ENCODE data around the gene ZIK1. TPM values are rescaled to one million over a fixed set of nuclear protein-coding genes. Genes with fewer than 3 reads are reported as not detected.

ZIK1 gene
- total RNA-seq, 2 donors from 2014 or later = 5.4 to 29.2 TPM

DNA sequence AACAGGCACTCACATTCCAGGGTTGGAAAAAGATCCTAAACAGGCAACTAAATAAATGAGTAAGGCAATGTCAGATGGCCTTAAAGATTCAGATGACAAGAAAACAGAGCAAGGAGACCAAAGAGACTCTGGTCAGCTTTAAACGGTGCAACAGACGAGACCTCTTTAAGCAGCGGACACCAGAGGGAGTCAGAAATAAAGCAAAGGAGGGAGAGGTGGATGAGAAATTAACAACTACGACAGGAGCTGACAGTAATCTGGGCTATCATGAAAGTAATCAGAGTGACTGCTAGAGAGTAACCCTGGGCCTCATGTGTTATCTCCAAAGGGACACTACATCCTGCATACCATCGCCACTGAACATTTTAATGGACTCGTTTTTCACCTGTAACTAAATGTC is 25.4 kb upstream of the ZIK1 start:
- Histone ChIP-seq H3K9me3 (peaks cover 23% of the 10 kb centered on the region), H3K27me3 (replicated peaks; ENCODE audit: insufficient read depth) (no peaks in the 10 kb centered on the region), H3K4me1 (ENCODE audit: control insufficient read depth in 1 of 2, low read depth in 2 of 2) (peaks cover 5 to 20% of the 10 kb centered on the region in 2 donors), H3K4me3 (peak overlapping the region; percentile 74), H3K36me3 (peaks cover 30% of the 10 kb centered on the region), H3K27ac (no peak overlapping the region)
- TF ChIP-seq, protein P1, sequence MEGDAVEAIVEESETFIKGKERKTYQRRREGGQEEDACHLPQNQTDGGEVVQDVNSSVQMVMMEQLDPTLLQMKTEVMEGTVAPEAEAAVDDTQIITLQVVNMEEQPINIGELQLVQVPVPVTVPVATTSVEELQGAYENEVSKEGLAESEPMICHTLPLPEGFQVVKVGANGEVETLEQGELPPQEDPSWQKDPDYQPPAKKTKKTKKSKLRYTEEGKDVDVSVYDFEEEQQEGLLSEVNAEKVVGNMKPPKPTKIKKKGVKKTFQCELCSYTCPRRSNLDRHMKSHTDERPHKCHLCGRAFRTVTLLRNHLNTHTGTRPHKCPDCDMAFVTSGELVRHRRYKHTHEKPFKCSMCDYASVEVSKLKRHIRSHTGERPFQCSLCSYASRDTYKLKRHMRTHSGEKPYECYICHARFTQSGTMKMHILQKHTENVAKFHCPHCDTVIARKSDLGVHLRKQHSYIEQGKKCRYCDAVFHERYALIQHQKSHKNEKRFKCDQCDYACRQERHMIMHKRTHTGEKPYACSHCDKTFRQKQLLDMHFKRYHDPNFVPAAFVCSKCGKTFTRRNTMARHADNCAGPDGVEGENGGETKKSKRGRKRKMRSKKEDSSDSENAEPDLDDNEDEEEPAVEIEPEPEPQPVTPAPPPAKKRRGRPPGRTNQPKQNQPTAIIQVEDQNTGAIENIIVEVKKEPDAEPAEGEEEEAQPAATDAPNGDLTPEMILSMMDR (IDR thresholded peaks at IDR 0.05) = no peak
- ATAC-seq (ENCODE audit: insufficient number of reproducible peaks, low FRiP score, low read depth) = no peak
- no peak for DNase-seq (ENCODE audit: low spot score)

DNA sequence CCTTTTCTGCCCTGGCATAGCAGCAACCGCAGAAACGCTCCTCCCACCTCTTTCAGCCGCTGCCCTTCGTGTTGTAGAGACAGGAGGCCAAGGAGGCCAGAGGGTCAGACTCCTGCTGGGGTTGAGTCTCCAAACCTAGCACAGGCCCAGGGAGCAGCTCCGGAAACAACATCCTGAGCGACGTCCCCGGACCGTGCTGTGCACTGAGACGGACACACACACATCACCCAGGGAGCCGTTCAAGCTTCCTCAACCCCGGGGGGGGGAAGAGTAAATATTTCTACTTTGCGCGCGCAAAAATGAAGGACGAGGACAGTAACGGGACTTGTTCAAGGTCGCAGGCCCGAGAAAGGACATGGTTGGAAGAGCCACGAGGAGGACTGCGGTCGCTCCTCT is 24.9 kb upstream of the ZIK1 start:
- H3K4me3 ChIP-seq = peak overlapping the region; percentile 74
- H3K36me3 ChIP-seq = peaks cover 25% of the 10 kb centered on the region
- no peak for ATAC-seq (ENCODE audit: insufficient number of reproducible peaks, low FRiP score, low read depth)
- TF ChIP-seq, protein P1 (IDR thresholded peaks at IDR 0.05) = no peak
- no peak overlapping the region for H3K27ac ChIP-seq
- no peaks in the 10 kb centered on the region for H3K27me3 ChIP-seq (replicated peaks; ENCODE audit: insufficient read depth)
- peaks cover 5 to 20% of the 10 kb centered on the region in 2 donors for H3K4me1 ChIP-seq (ENCODE audit: control insufficient read depth in 1 of 2, low read depth in 2 of 2)
- DNase-seq (ENCODE audit: low spot score) = no peak
- H3K9me3 ChIP-seq = peaks cover 19% of the 10 kb centered on the region

DNA sequence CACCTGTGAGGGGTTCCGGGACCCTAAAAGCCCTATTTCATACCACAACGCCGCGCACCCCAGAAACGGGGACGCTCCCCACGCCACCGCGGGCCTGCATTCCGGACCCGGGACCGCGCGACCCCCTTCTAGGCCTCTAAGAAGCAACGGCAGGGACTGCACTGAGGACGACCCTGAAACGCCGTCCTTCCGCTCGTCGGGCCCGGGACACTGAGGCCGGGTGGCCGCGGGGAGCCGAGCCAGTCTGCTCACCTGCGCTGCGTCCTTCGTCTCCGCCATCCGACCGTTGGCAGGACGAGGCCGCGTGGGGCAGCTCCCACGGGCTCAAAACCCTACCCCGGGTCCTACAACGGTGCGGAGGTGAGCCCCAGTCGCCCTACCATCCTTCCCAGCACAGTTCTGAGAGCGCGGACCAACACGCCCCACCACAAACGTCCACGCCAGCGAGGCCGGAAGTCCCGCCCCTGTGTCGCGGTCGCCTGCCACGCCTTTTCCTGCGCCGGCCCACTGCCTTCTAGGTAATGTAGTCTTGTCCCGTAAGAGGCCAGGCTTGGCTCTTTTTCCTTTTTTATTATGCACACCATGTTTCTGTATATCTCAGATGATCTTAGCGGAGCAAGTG is 24.4 kb upstream of the ZIK1 start, which contains the start of gene ZNF550:
Gene ZNF550 (minus strand): TSS at position 460 of the 622 bp plus-strand sequence. CDS start 181 bp downstream, at position 279.
- TF ChIP-seq, protein P1 (IDR thresholded peaks at IDR 0.05) = no peak
- Histone ChIP-seq H3K36me3 (peaks cover 20% of the 10 kb centered on the region), H3K4me3 (peak within 1 kb of the TSS; percentile 74), H3K27ac (no peak within 1 kb of the TSS), H3K9me3 (peaks cover 19% of the 10 kb centered on the region), H3K27me3 (replicated peaks; ENCODE audit: insufficient read depth) (no peaks in the 10 kb centered on the region), H3K4me1 (ENCODE audit: control insufficient read depth in 1 of 2, low read depth in 2 of 2) (peaks cover 5 to 20% of the 10 kb centered on the region in 2 donors)
- ATAC-seq (ENCODE audit: insufficient number of reproducible peaks, low FRiP score, low read depth) (no peak), DNase-seq (ENCODE audit: low spot score) (peak; percentile 53)

DNA sequence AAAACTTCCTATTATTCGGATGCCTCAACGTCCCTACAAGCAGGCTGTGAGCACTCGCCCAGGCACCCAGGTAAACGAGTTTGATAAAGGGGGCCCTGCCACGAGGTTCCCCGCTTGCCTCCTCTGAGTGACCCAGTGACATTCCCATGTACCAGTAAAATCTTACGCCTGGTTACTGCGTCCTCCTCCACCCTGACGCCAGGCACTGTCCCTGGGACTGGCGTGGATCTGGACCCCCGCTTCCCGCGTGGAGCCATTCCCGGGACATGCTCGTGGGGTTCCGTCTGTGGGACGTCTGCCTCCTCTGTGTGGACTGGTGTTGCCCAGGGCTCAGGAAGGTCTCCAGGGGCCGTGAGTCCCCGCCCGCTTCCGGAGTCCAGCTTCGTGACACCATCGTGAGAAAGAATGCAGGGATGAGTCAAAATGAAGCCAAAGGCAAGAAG is 23.9 kb upstream of the ZIK1 start:
- Histone ChIP-seq H3K4me3 (peak overlapping the region; percentile 74), H3K4me1 (ENCODE audit: control insufficient read depth in 1 of 2, low read depth in 2 of 2) (peaks cover 5 to 20% of the 10 kb centered on the region in 2 donors), H3K9me3 (peaks cover 19% of the 10 kb centered on the region), H3K36me3 (peaks cover 15% of the 10 kb centered on the region), H3K27ac (no peak overlapping the region), H3K27me3 (replicated peaks; ENCODE audit: insufficient read depth) (no peaks in the 10 kb centered on the region)
- TF ChIP-seq, protein P1 (IDR thresholded peaks at IDR 0.05) = no peak
- DNase-seq (ENCODE audit: low spot score) (no peak), ATAC-seq (ENCODE audit: insufficient number of reproducible peaks, low FRiP score, low read depth) (no peak)

DNA sequence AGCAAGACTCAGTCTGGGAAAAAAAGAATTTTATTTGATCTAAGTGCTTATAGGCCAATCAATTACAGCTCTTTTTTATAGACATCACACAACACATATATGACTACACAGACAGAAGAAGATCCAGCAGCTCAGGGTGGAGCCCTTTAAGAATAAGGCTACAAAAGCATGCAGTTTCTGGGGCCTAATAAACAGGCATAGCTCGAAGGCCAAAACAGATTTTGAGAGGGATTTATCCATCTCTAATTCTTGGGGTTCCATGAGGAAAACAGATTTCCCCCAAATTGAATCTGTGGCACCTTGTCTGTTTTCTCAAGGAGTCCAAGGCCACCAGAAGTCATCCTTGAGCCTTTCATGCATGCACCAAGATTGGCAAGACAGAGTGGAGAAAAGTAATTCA is 20.4 kb upstream of the ZIK1 start:
- no peak for ATAC-seq (ENCODE audit: insufficient number of reproducible peaks, low FRiP score, low read depth)
- Histone ChIP-seq H3K27ac (no peak overlapping the region), H3K36me3 (no peaks in the 10 kb centered on the region), H3K27me3 (replicated peaks; ENCODE audit: insufficient read depth) (no peaks in the 10 kb centered on the region), H3K4me3 (no peak overlapping the region), H3K4me1 (ENCODE audit: control insufficient read depth in 1 of 2, low read depth in 2 of 2) (peaks cover 4 to 16% of the 10 kb centered on the region in 2 donors), H3K9me3 (peaks cover 46% of the 10 kb centered on the region)
- TF ChIP-seq, protein P1 (IDR thresholded peaks at IDR 0.05) = no peak
- no peak for DNase-seq (ENCODE audit: low spot score)

Data from thoracic aorta (tissue), 2 donors.